Measurements from ENCODE around the gene AK8. TPM values are rescaled to one million over a fixed set of nuclear protein-coding genes. Genes with fewer than 3 reads are reported as not detected.

The AK8 gene
- total and polyA plus RNA-seq, 9 of the 15 experiments (the other 6 are each of a cell fraction or from before 2014, with no cell fraction given), result 0.06 to 0.37 TPM; not detected in 7

- TF ChIP-seq MGA (IDR thresholded peaks at IDR 0.05), result peak; percentile 57; the same call in 1 of the 2 replicates
- TF ChIP-seq SP2 (IDR thresholded peaks at IDR 0.05; ENCODE audit: extremely low read depth, low read depth, low read length, poor library complexity, severe bottlenecking), result no peak
- TF ChIP-seq RBFOX2 (IDR thresholded peaks at IDR 0.05; ENCODE audit: low read depth, low read length), result no peak
- TF ChIP-seq SMARCA4 (IDR thresholded peaks at IDR 0.05), result peak; percentile 96
- TF ChIP-seq BRD4 (IDR thresholded peaks at IDR 0.05), result no peak
- no peak for TF ChIP-seq ZNF408 (CRISPR knock-in tag; IDR thresholded peaks at IDR 0.05; ENCODE audit: low read depth)
- no peak for TF ChIP-seq E2F4 (CRISPR knock-in tag; IDR thresholded peaks at IDR 0.05; ENCODE audit: low read depth)
- no peak for TF ChIP-seq POLR2H (tag; IDR thresholded peaks at IDR 0.05; ENCODE audit: low read depth)
- TF ChIP-seq ESRRA (IDR thresholded peaks at IDR 0.05; ENCODE audit: borderline replicate concordance, low read depth), result peak; percentile 97; the same call in 1 of the 2 replicates
- no peak for TF ChIP-seq ZNF280B (CRISPR knock-in tag; IDR thresholded peaks at IDR 0.05)
- no peak for TF ChIP-seq ZBTB17 (CRISPR knock-in tag; IDR thresholded peaks at IDR 0.05)
- peak; percentile 75; the same call in 1 of the 2 replicates for TF ChIP-seq FOXP1 (CRISPR knock-in tag; IDR thresholded peaks at IDR 0.05)
Observed at GRCh38 chr9:132798817-132799790, 79.0 kb downstream of the AK8 start (continued).

Data from K562 (cell line).